ENCODE measurements around the gene TM9SF3. TPM values are rescaled to one million over a fixed set of nuclear protein-coding genes. Genes with fewer than 3 reads are reported as not detected.

The TM9SF3 gene
- total and polyA plus RNA-seq, 2 experiments from 2014 or later = 47.4 to 62.8 TPM

DNA sequence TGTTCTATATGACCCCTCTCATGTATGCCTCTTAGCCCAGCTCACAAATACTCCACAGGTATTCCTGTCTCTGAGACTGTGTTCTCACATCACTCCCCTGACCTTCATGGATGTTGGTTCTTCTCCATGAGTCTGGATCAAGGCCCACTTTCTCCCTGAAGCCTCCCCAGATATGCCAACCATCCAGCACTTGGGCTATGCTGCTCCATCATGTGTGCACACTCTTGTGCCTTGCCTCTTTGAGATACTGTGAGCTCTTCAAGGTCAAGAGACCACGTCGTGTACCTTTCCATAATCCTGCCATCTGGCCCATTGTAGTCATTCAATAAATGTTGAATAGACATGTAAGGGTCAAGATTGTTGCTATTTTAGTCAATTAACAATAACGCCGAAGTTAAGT lies 30.1 kb upstream of the TM9SF3 start:
- H3K9me3 ChIP-seq (ENCODE audit: low read depth) = no peaks in the 10 kb centered on the region
- TF ChIP-seq CTCF (IDR thresholded peaks at IDR 0.05; ENCODE audit: low read depth, low read length) = no peak
- no peaks in the 10 kb centered on the region for H3K27me3 ChIP-seq

DNA sequence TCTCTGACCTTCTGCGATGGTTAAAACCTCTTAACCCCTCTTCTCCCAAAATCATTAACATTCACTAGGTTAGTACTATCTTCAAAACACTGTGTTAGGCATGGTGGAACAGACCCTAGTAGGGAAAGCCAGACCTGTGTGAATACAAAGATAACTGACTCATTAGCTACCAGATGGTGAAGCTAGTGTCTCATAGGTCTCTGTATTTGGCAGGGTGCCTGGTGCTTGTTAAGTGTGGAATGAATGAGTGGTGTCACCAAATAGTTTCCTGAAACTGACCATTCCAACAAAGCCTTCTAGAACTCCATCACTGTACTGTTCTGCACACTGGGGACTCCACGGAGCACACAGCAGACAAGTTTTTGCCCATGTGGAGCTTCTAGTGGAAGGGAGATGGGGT lies 27.7 kb upstream of the TM9SF3 start:
- peak; percentile 21 to 24 for DNase-seq (ENCODE audit: low read depth in 1 of 2, low spot score in 1 of 2)
- no peak for TF ChIP-seq CTCF (IDR thresholded peaks at IDR 0.05; ENCODE audit: low read depth, low read length)
- H3K27ac ChIP-seq = no peak overlapping the region
- no peak overlapping the region for H3K4me3 ChIP-seq
- no peaks in the 10 kb centered on the region for H3K36me3 ChIP-seq
- no peaks in the 10 kb centered on the region for H3K9me3 ChIP-seq (ENCODE audit: low read depth)
- no peaks in the 10 kb centered on the region for H3K27me3 ChIP-seq
- peaks cover 31% of the 10 kb centered on the region for H3K4me1 ChIP-seq (ENCODE audit: low read depth)

More for the DNA sequence above, 30.1 kb upstream of the TM9SF3 start:
- Histone ChIP-seq H3K4me1 (ENCODE audit: low read depth) (peaks cover 43% of the 10 kb centered on the region), H3K4me3 (no peak overlapping the region), H3K36me3 (no peaks in the 10 kb centered on the region), H3K27ac (no peak overlapping the region)
- DNase-seq (ENCODE audit: low read depth in 1 of 2, low spot score in 1 of 2) = no peak

- no peak for TF ChIP-seq CTCF (IDR thresholded peaks at IDR 0.05; ENCODE audit: low read depth, low read length)
- no peaks in the 10 kb centered on the region for H3K9me3 ChIP-seq (ENCODE audit: low read depth)
- peaks cover 22% of the 10 kb centered on the region for H3K4me1 ChIP-seq (ENCODE audit: low read depth)
- no peak for DNase-seq (ENCODE audit: low read depth in 1 of 2, low spot score in 1 of 2)
- no peaks in the 10 kb centered on the region for H3K36me3 ChIP-seq
- no peak overlapping the region for H3K4me3 ChIP-seq
- H3K27ac ChIP-seq = no peak overlapping the region
- no peaks in the 10 kb centered on the region for H3K27me3 ChIP-seq
These were observed 26.8 kb upstream of the TM9SF3 start for GRCh38 chr10:96613576-96613975.

DNA sequence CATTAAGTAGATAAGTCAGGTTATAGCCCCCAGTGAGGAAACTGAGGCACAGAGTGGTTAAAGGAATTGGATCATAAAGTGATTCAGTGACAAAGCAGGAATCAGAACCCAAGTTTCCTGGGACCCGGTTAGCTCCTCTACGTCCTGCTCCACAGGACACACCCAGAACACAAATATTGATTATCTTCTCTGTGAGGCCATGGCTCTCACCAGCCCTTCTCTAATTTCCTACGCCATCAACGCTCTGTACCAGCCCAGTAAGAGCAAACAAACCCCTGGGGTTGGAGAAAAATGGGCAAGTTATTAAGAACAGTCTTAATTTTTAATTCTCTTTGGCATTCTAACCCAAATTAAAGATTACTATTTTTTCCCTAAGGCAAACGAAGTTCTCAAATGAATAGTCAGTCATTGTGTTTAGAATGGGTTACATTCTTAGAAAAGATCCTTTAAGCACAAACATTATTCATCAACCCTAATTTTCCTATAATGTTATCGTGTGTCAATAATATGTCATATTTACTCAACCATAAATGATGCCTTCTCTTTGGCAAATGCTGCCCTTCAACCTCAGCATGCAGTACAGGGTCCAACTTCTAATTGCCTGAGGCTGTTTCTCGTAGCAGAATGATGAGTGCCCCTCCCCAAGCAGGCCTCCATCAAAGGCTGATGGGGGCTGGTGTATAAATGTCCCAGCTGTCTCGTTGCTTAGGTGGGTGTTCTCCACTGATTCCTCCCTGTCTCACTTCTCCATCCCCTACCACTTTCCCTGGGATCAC lies 25.4 kb upstream of the TM9SF3 start:
- Histone ChIP-seq H3K27me3 (no peaks in the 10 kb centered on the region), H3K9me3 (ENCODE audit: low read depth) (no peaks in the 10 kb centered on the region), H3K36me3 (no peaks in the 10 kb centered on the region), H3K27ac (no peak overlapping the region), H3K4me3 (no peak overlapping the region), H3K4me1 (ENCODE audit: low read depth) (peaks cover 9% of the 10 kb centered on the region)
- TF ChIP-seq CTCF (IDR thresholded peaks at IDR 0.05; ENCODE audit: low read depth, low read length) = no peak
- DNase-seq (ENCODE audit: low read depth in 1 of 2, low spot score in 1 of 2) = no peak

DNA sequence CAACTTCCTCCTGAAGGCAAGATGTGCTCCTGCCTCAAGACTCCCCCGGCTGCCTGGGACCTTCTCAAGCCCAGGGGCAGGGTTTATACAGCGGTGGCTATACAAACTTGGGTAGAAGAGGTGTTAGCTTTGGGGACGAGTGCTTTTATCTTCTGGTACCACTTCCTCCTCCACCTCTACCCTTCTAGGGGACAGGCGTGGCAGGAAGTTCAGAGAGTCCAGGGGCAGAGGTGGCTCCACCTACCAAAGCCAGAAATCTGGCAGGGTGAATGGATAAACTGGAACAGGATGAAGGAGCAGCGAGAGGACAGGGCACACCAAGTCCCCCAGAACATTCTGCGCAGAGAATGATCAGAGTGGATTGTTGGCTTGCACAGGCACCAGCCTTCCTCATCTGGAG lies 24.0 kb upstream of the TM9SF3 start:
- H3K27ac ChIP-seq = no peak overlapping the region
- H3K9me3 ChIP-seq (ENCODE audit: low read depth) = no peaks in the 10 kb centered on the region
- H3K4me1 ChIP-seq (ENCODE audit: low read depth) = peaks cover 8% of the 10 kb centered on the region
- no peak overlapping the region for H3K4me3 ChIP-seq
- no peak for TF ChIP-seq CTCF (IDR thresholded peaks at IDR 0.05; ENCODE audit: low read depth, low read length)
- H3K27me3 ChIP-seq = no peaks in the 10 kb centered on the region
- H3K36me3 ChIP-seq = no peaks in the 10 kb centered on the region
- DNase-seq (ENCODE audit: low read depth in 1 of 2, low spot score in 1 of 2) = no peak
